Mesothelial cell of epicardium (in vitro differentiated cells): ENCODE results near the gene ITGAL. TPM values are rescaled to one million over a fixed set of nuclear protein-coding genes. Genes with fewer than 3 reads are reported as not detected.

ENCODE experiments used
- DNase-seq, 2 experiments: peaks; one replicate each; pipeline ENCODE4 v3.0.0; 2021; ENCODE audit warnings: low spot score in 2 of 2; ENCODE audit not compliant: unreplicated experiment in 2 of 2
- H3K27ac Mint-ChIP-seq: 2 replicates; pipeline ENCODE4 v1.8.0; 2021; ENCODE audit warnings: mixed read lengths
- H3K27me3 Mint-ChIP-seq: 2 replicates; pipeline ENCODE4 v1.8.0; 2021; ENCODE audit warnings: low read depth, mixed read lengths
- H3K36me3 Mint-ChIP-seq: 2 replicates; pipeline ENCODE4 v1.8.0; 2021; ENCODE audit warnings: mixed read lengths
- H3K4me1 Mint-ChIP-seq: 2 replicates; pipeline ENCODE4 v1.8.0; 2021; ENCODE audit warnings: mixed read lengths
- H3K4me3 Mint-ChIP-seq: 2 replicates; pipeline ENCODE4 v1.8.0; 2021; ENCODE audit warnings: mild to moderate bottlenecking, moderate library complexity, mixed read lengths
- H3K9me3 Mint-ChIP-seq: 2 replicates; pipeline ENCODE4 v1.8.0; 2021; ENCODE audit warnings: mixed read lengths
- total RNA-seq: library from RNA; stranded (reverse); gene quantifications from 3 replicates; pipeline ENCODE4 v1.2.1, GENCODE V29; 2021
- TF ChIP-seq, protein P1 (sequence below): fragments of 200-600 bp; sonication (generic); IDR thresholded peaks from one replicate; pipeline ENCODE4 v1.5.0; 2021; ENCODE audit warnings: antibody characterized with exemption; ENCODE audit not compliant: unreplicated experiment

Gene ITGAL
- total RNA-seq, 1 donor from 2014 or later: not detected

DNA sequence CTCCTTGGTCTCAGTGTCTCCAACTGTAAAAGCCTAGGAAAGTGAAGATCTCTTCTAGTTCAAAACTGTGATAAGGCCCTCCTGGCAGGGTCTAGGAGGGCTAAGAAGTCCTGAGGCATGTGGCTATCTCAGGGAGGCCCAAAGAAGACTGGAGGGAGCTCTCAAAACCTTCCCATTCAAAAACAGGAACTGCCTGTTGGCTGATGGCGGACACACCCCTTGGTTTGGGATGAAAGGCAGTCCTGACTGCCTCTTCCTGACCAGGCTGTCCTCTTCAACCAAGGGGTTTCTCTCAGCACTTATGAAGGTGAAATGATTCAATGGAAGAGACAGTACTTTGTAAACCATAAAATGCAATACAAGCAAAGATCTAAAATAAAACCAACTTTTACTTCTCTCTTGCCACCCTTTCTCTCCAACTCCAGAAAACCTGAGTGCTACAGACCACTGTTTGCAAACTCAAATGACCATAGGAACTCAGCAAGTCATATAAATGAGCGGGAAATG is 80.9 kb downstream of the ITGAL start:
- no peak for DNase-seq
- TF ChIP-seq, protein P1, sequence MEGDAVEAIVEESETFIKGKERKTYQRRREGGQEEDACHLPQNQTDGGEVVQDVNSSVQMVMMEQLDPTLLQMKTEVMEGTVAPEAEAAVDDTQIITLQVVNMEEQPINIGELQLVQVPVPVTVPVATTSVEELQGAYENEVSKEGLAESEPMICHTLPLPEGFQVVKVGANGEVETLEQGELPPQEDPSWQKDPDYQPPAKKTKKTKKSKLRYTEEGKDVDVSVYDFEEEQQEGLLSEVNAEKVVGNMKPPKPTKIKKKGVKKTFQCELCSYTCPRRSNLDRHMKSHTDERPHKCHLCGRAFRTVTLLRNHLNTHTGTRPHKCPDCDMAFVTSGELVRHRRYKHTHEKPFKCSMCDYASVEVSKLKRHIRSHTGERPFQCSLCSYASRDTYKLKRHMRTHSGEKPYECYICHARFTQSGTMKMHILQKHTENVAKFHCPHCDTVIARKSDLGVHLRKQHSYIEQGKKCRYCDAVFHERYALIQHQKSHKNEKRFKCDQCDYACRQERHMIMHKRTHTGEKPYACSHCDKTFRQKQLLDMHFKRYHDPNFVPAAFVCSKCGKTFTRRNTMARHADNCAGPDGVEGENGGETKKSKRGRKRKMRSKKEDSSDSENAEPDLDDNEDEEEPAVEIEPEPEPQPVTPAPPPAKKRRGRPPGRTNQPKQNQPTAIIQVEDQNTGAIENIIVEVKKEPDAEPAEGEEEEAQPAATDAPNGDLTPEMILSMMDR: no peak
- H3K9me3 Mint-ChIP-seq: no peaks in the 10 kb centered on the region
- no peaks in the 10 kb centered on the region for H3K27me3 Mint-ChIP-seq
- H3K4me3 Mint-ChIP-seq: no peak overlapping the region
- peaks cover 23% of the 10 kb centered on the region for H3K36me3 Mint-ChIP-seq
- peak overlapping the region; percentile 2 for H3K27ac Mint-ChIP-seq
- H3K4me1 Mint-ChIP-seq: peaks cover 10% of the 10 kb centered on the region

DNA sequence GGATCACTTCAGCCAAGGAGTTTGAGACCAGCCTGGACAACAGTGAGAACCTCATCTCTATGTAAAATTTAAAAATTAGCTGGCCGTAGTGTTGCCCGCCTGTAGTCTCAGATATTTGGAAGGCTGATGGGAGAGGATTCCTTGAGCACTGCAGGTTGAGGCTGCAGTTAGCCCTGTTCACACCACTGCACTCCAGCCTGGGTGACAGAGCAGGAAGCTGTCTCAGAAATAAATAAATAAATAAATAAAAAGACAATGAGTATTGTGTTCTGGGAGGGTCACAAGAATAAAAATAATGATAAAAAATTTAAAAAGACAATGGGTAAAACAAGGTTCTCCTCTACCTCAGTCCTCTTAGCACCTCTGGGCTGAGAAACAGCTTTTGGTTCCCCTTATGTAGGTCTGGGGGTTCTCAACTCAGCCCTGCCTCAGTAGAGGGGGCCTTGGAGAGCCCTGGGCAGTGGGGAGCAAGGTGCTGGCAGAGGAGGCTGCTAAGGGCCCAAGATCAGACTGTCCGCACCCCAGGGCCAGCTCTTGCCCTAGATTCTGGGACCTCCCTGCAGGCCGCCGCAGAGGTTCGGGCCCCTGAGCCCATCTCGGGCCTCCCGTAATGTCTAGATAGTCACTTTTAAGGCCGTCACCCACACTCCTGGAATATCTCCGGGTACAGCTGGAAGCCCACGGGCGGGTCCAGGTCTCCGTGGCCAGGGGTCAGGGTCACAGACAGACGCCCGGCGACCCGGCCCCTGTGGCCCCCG is 82.2 kb downstream of the ITGAL start:
- H3K9me3 Mint-ChIP-seq: no peaks in the 10 kb centered on the region
- H3K36me3 Mint-ChIP-seq: peaks cover 23% of the 10 kb centered on the region
- H3K4me1 Mint-ChIP-seq: peaks cover 20% of the 10 kb centered on the region
- TF ChIP-seq, protein P1: no peak
- H3K4me3 Mint-ChIP-seq: no peak overlapping the region
- no peaks in the 10 kb centered on the region for H3K27me3 Mint-ChIP-seq
- H3K27ac Mint-ChIP-seq: no peak overlapping the region
- DNase-seq: no peak

DNA sequence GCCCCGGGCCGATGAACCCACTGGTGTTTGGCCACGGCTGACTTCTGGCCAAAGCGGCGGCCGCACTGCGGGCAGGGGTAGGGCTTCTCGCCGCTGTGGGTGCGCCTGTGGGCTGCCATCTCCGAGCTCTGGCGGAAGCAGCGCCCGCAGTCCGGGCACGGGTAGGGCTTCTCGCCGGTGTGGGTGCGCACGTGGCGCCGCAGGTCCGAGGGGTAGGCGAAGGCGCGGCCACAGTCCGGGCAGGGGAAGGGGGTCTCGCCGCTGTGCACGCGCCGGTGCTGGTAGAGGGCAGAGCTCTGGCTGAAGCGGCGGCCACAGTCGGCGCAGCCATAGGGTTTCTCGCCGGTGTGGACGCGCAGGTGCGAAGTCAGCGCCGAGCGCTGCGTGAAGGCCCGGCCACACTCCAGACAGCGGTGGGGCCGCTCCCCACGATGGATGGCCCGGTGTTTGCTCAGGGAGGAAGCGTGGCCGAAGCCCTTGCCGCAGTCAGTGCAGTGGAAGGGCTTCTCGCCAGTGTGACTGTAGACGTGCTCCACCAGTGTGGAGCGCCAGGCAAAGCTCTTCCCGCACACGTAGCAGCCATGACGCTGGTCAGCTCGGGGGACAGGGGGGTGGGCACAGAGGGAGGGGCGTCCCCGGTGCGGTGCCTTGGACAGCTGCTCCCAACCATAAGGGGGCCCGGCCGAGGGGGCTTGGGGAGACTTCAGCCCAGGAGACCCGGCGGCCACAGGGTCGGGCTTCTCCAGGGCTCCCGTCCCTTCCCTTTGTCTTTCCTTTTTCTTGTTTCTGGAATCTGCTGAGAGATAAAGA is 83.0 kb downstream of the ITGAL start:
- Mint-ChIP-seq H3K27me3 (no peaks in the 10 kb centered on the region), H3K27ac (peak overlapping the region; percentile 64), H3K36me3 (peaks cover 23% of the 10 kb centered on the region), H3K4me1 (peaks cover 20% of the 10 kb centered on the region), H3K4me3 (peak overlapping the region; percentile 45), H3K9me3 (no peaks in the 10 kb centered on the region)
- TF ChIP-seq, protein P1: no peak
- DNase-seq: no peak

DNA sequence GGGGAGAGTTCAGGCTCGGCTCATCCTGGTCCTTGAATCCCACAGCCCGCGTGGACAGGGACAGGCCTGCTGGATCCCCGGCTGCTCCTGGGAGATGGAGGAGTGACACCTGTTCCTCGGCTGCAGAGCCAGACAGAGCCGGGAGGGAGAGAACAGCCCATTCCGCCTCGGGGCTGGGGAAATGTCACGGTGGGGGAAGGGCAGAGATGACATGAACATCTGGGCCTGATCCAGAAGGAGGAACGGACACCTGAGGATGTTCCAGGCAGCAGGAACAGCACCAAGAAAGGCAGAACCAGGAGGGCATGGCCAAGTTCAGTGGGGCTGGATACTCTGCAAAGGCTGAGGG is 83.6 kb downstream of the ITGAL start:
- peak overlapping the region; percentile 64 for H3K27ac Mint-ChIP-seq
- TF ChIP-seq, protein P1: no peak
- DNase-seq: no peak
- peaks cover 23% of the 10 kb centered on the region for H3K36me3 Mint-ChIP-seq
- H3K4me1 Mint-ChIP-seq: peaks cover 23% of the 10 kb centered on the region
- H3K27me3 Mint-ChIP-seq: no peaks in the 10 kb centered on the region
- H3K9me3 Mint-ChIP-seq: no peaks in the 10 kb centered on the region
- peak overlapping the region; percentile 45 for H3K4me3 Mint-ChIP-seq

DNA sequence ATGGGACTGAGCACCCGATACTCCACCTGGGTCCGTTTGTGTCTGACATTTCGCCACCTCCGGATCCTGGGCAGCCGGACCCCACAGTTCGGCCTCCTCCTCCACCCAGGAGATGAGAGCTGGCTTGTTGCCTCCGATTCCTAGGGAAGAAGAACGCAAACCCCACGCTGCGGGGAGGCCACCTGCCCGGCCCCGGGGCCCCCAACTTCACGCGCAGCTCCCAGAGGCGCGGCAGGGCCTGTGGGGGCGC is 85.1 kb downstream of the ITGAL start:
- no peaks in the 10 kb centered on the region for H3K9me3 Mint-ChIP-seq
- peaks cover 21% of the 10 kb centered on the region for H3K36me3 Mint-ChIP-seq
- H3K4me3 Mint-ChIP-seq: peak overlapping the region; percentile 80
- TF ChIP-seq, protein P1: no peak
- H3K4me1 Mint-ChIP-seq: peaks cover 24% of the 10 kb centered on the region
- peak overlapping the region; percentile 85 for H3K27ac Mint-ChIP-seq
- DNase-seq: no peak
- H3K27me3 Mint-ChIP-seq: no peaks in the 10 kb centered on the region
